K562 (cell line): ENCODE measurements around the gene ARHGDIA. TPM values are rescaled to one million over a fixed set of nuclear protein-coding genes. Genes with fewer than 3 reads are reported as not detected.

ENCODE experiments used
- CSDE1 ChIP-seq, 2 experiments: fragments of 450-650 bp; IDR thresholded peaks; 2 replicates each; pipeline ENCODE4 v1.6.1; 2016; ENCODE audit warnings: mild to moderate bottlenecking in 1 of 2
- CTBP1 ChIP-seq: fragments of 450-650 bp; IDR thresholded peaks from 2 replicates; pipeline ENCODE4 v1.6.1; 2016; ENCODE audit warnings: borderline replicate concordance
- DIDO1 ChIP-seq: fragments of 450-650 bp; IDR thresholded peaks from 2 replicates; pipeline ENCODE4 v1.6.1; 2016; ENCODE audit warnings: low read depth, missing biosample characterization, missing genetic modification characterization
- ELF2 ChIP-seq: fragments of 250-450 bp; sonication (Bioruptor Pico); IDR thresholded peaks from 2 replicates; pipeline ENCODE4 v1.5.0; 2021; ENCODE audit warnings: mild to moderate bottlenecking
- ETS2 ChIP-seq: IDR thresholded peaks from 2 replicates; pipeline ENCODE4 v1.6.1; 2016; ENCODE audit warnings: borderline replicate concordance, missing genetic modification characterization, mild to moderate bottlenecking, moderate library complexity, missing compliant biosample characterization; ENCODE audit not compliant: poor library complexity, severe bottlenecking
- HMG20A ChIP-seq: fragments of 450-650 bp; formaldehyde crosslinking; conservative IDR thresholded peaks from 2 replicates; pipeline ENCODE4 v1.4.0; 2020; ENCODE audit warnings: mild to moderate bottlenecking, mixed read lengths
- HNRNPH1 ChIP-seq: fragments of 200-400 bp; formaldehyde crosslinking; optimal IDR thresholded peaks from 2 replicates; pipeline ENCODE3; 2017; ENCODE audit warnings: low read depth, mild to moderate bottlenecking, low read length, moderate library complexity
- IFI16 ChIP-seq: fragments of 250-450 bp; sonication (Bioruptor Pico); IDR thresholded peaks from 2 replicates; pipeline ENCODE4 v2.1.2; 2022; ENCODE audit warnings: mild to moderate bottlenecking, inconsistent platforms
- KDM1A ChIP-seq, 2 experiments: fragments of 450-650 bp; IDR thresholded peaks; 2 replicates each; pipeline ENCODE4 v1.6.1; 2016; ENCODE audit warnings: mild to moderate bottlenecking in 2 of 2
- MXI1 ChIP-seq: IDR thresholded peaks from 2 replicates; pipeline ENCODE4 v1.6.1; 2011; ENCODE audit warnings: low read depth, mild to moderate bottlenecking, improper control_type of control experiment, low read length
- RAD51 ChIP-seq: fragments of 450-650 bp; IDR thresholded peaks from 2 replicates; pipeline ENCODE4 v1.7.1; 2016; ENCODE audit warnings: low read depth, mild to moderate bottlenecking, borderline replicate concordance
- RCOR1 ChIP-seq, 2 experiments: IDR thresholded peaks; 2 replicates each; pipeline ENCODE4 v1.6.1; 2012; ENCODE audit warnings: low read depth in 2 of 2, low read length in 2 of 2, borderline replicate concordance in 1 of 2, improper control_type of control experiment in 1 of 2
- TCF7L2 ChIP-seq: fragments of 150-350 bp; IDR thresholded peaks from 2 replicates; pipeline ENCODE4 v1.6.1; 2016; ENCODE audit warnings: low read depth, mild to moderate bottlenecking, low read length, moderate library complexity
- TOE1 ChIP-seq, 2 experiments: fragments of 450-650 bp in 1 of 2; sonication (generic) in 1 of 2; formaldehyde crosslinking in 1 of 2; IDR thresholded peaks; 2 replicates each; pipeline versions ENCODE4 v1.7.1 to v1.8.0; 2016 to 2022; ENCODE audit warnings: borderline replicate concordance in 2 of 2, mild to moderate bottlenecking in 2 of 2, antibody characterized with exemption in 1 of 2, inconsistent platforms in 1 of 2, low read depth in 1 of 2, missing genetic modification reagents in 1 of 2, moderate library complexity in 1 of 2
- YBX1 ChIP-seq: fragments of 450-650 bp; IDR thresholded peaks from 2 replicates; pipeline ENCODE4 v1.7.1; 2016; ENCODE audit warnings: mild to moderate bottlenecking
- ZNF197 ChIP-seq: fragments of 200-800 bp; sonication (Bioruptor generic); IDR thresholded peaks from 2 replicates; pipeline ENCODE4 v1.6.1; 2016; ENCODE audit warnings: low read depth, missing genetic modification characterization, missing compliant biosample characterization
- polyA plus RNA-seq, 8 experiments: library from polyadenylated mRNA; depleted of rRNA in 4 of 8; stranded (reverse) in 5 of 8; unstranded in 3 of 8; fragments of >200 nt; fragmentation: Nextera tagmentation in 2 of 8; fragmentation: Illumina TruSeq in 1 of 8; extraction: Ambion mirVana in 2 of 8; extraction: Trizol in 1 of 8; gene quantifications; 2 replicates each; pipeline versions ENCODE4 v1.2.1 to v1.2.3, GENCODE V29; 2011 to 2014; ENCODE audit warnings: inconsistent platforms in 1 of 8, missing spikeins in 1 of 8
- total RNA-seq, 7 experiments: library from RNA; depleted of rRNA in 6 of 7; stranded (reverse); fragments of >200 nt in 6 of 7; fragmentation: Illumina TruSeq in 2 of 7; extraction: Trizol in 2 of 7; gene quantifications; 2 replicates each; pipeline versions ENCODE4 v1.2.1 to v1.2.3, GENCODE V29; 2011 to 2021; ENCODE audit warnings: low replicate concordance in 1 of 7
- TF ChIP-seq, protein P1 (sequence below): sonication (generic); formaldehyde crosslinking; IDR thresholded peaks from 2 replicates; pipeline ENCODE4 v1.8.0; 2023; ENCODE audit warnings: missing genetic modification reagents, mild to moderate bottlenecking, borderline replicate concordance
- TF ChIP-seq, protein P2 (sequence below): fragments of 450-650 bp; IDR thresholded peaks from 2 replicates; pipeline ENCODE4 v1.6.1; 2014; ENCODE audit warnings: low read depth, mild to moderate bottlenecking, moderate library complexity, borderline replicate concordance
- TF ChIP-seq, protein P3 (sequence below): IDR thresholded peaks from 2 replicates; pipeline ENCODE4 v1.6.1; 2011; ENCODE audit not compliant: insufficient read length; ENCODE audit errors: extremely low read depth
- TF ChIP-seq, protein P4 (sequence below): fragments of 450-650 bp; IDR thresholded peaks from 2 replicates; pipeline ENCODE4 v1.6.1; 2016; ENCODE audit warnings: low read depth, mild to moderate bottlenecking, moderate library complexity

The ARHGDIA gene
- total and polyA plus RNA-seq, 9 of the 15 experiments (the other 6 are each of a cell fraction or from before 2014, with no cell fraction given): 9.6 to 340 (median 97.6) TPM

DNA sequence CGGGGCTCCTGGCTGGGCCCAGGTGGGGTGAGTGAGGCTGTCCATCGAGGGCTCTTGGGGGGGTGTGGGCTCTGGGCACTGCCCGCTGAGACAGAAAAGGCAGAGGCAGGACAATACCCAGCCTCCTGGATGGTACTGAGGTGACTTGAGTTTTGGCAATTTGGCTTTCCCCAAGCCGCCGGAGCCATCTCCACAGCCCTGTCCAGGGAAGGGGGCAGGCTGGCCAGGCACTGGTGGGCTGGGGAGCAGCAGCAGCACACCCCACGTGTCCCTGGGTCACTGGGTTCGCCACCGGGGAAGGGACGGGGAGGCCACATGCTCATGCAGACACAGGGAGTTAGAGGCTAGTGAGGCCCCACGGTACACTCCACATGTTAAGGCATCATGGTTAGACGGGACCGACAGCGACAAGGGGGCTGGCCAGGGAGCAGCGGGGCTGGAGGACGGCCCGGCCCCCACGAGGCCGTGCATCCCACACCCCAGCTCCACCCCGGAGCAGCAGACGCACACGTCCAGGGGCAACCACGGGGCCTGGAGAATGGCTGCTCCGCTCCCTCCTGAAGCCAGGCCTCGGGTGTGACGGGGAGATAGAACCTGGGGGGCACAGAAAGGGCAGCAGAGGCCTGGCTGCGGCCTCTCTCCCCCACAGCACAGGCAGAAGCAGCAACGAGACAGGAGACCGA is 3.0 kb downstream of the ARHGDIA start (continued):
- no peak for TF ChIP-seq TCF7L2
- TF ChIP-seq CSDE1 (IDR thresholded peaks at IDR 0.05): no peak
- TF ChIP-seq YBX1: no peak
- no peak for TF ChIP-seq IFI16 (CRISPR knock-in tag)
- no peak for TF ChIP-seq HNRNPH1
- no peak for TF ChIP-seq ZNF197 (CRISPR knock-in tag)
- TF ChIP-seq, protein P1, sequence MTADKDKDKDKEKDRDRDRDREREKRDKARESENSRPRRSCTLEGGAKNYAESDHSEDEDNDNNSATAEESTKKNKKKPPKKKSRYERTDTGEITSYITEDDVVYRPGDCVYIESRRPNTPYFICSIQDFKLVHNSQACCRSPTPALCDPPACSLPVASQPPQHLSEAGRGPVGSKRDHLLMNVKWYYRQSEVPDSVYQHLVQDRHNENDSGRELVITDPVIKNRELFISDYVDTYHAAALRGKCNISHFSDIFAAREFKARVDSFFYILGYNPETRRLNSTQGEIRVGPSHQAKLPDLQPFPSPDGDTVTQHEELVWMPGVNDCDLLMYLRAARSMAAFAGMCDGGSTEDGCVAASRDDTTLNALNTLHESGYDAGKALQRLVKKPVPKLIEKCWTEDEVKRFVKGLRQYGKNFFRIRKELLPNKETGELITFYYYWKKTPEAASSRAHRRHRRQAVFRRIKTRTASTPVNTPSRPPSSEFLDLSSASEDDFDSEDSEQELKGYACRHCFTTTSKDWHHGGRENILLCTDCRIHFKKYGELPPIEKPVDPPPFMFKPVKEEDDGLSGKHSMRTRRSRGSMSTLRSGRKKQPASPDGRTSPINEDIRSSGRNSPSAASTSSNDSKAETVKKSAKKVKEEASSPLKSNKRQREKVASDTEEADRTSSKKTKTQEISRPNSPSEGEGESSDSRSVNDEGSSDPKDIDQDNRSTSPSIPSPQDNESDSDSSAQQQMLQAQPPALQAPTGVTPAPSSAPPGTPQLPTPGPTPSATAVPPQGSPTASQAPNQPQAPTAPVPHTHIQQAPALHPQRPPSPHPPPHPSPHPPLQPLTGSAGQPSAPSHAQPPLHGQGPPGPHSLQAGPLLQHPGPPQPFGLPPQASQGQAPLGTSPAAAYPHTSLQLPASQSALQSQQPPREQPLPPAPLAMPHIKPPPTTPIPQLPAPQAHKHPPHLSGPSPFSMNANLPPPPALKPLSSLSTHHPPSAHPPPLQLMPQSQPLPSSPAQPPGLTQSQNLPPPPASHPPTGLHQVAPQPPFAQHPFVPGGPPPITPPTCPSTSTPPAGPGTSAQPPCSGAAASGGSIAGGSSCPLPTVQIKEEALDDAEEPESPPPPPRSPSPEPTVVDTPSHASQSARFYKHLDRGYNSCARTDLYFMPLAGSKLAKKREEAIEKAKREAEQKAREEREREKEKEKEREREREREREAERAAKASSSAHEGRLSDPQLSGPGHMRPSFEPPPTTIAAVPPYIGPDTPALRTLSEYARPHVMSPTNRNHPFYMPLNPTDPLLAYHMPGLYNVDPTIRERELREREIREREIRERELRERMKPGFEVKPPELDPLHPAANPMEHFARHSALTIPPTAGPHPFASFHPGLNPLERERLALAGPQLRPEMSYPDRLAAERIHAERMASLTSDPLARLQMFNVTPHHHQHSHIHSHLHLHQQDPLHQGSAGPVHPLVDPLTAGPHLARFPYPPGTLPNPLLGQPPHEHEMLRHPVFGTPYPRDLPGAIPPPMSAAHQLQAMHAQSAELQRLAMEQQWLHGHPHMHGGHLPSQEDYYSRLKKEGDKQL: no peak
- TF ChIP-seq ETS2: no peak
- TF ChIP-seq RAD51: no peak
- TF ChIP-seq CTBP1: peak; percentile 15; the same call in 1 of the 2 replicates
- TF ChIP-seq MXI1: no peak
- TF ChIP-seq KDM1A (IDR thresholded peaks at IDR 0.05): peak in 1 of 2 experiments; percentile 74; a peak in 1 of 4 replicates
- TF ChIP-seq RCOR1 (IDR thresholded peaks at IDR 0.05; ENCODE audit: borderline replicate concordance in 1 of 2, low read depth in 2 of 2, low read length in 2 of 2): no peak
- TF ChIP-seq, protein P2, sequence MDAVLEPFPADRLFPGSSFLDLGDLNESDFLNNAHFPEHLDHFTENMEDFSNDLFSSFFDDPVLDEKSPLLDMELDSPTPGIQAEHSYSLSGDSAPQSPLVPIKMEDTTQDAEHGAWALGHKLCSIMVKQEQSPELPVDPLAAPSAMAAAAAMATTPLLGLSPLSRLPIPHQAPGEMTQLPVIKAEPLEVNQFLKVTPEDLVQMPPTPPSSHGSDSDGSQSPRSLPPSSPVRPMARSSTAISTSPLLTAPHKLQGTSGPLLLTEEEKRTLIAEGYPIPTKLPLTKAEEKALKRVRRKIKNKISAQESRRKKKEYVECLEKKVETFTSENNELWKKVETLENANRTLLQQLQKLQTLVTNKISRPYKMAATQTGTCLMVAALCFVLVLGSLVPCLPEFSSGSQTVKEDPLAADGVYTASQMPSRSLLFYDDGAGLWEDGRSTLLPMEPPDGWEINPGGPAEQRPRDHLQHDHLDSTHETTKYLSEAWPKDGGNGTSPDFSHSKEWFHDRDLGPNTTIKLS: no peak
- TF ChIP-seq, protein P3, sequence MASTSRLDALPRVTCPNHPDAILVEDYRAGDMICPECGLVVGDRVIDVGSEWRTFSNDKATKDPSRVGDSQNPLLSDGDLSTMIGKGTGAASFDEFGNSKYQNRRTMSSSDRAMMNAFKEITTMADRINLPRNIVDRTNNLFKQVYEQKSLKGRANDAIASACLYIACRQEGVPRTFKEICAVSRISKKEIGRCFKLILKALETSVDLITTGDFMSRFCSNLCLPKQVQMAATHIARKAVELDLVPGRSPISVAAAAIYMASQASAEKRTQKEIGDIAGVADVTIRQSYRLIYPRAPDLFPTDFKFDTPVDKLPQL: no peak
- no peak for TF ChIP-seq ELF2 (CRISPR knock-in tag)
- TF ChIP-seq TOE1 (IDR thresholded peaks at IDR 0.05; ENCODE audit: borderline replicate concordance): 0 out of 2 replicates have a peak, but pooled peaks have one; percentile 22
- TF ChIP-seq TOE1 (CRISPR knock-in tag; IDR thresholded peaks at IDR 0.05; ENCODE audit: borderline replicate concordance, low read depth): no peak
- TF ChIP-seq HMG20A (CRISPR knock-in tag): no peak
- TF ChIP-seq DIDO1 (tag): no peak
- TF ChIP-seq, protein P4, sequence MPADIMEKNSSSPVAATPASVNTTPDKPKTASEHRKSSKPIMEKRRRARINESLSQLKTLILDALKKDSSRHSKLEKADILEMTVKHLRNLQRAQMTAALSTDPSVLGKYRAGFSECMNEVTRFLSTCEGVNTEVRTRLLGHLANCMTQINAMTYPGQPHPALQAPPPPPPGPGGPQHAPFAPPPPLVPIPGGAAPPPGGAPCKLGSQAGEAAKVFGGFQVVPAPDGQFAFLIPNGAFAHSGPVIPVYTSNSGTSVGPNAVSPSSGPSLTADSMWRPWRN: no peak
